Measurements from ENCODE around the gene SEMA6A. TPM values are rescaled to one million over a fixed set of nuclear protein-coding genes. Genes with fewer than 3 reads are reported as not detected.

The SEMA6A gene
- total RNA-seq, 1 experiment from 2014 or later, result 2.1 TPM

DNA sequence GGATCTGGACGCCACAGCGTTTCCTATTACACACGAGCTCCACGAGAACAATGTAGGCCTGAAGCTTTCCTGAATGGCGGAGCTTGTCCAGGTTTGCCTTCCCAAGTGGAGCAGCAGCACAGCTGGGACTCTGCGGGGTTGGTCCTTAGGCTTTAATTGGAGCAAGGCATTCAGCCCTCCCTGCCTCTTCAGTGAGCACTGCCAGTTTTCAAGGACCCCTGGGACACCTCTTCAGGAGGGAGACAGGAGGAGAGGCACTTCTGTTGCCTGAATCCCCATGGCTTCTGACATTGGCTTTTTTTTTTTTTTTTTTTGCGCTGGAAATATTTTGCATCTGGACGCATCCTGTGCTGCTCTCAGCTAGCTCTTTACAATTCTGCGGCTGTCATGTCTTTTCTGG lies 179.4 kb downstream of the SEMA6A start:
- no peaks in the 10 kb centered on the region for H3K27me3 Mint-ChIP-seq (ENCODE audit: insufficient read depth, unreplicated experiment)
- POLR2A ChIA-PET, result no interaction called here
- CTCF ChIA-PET, result no interaction called here

DNA sequence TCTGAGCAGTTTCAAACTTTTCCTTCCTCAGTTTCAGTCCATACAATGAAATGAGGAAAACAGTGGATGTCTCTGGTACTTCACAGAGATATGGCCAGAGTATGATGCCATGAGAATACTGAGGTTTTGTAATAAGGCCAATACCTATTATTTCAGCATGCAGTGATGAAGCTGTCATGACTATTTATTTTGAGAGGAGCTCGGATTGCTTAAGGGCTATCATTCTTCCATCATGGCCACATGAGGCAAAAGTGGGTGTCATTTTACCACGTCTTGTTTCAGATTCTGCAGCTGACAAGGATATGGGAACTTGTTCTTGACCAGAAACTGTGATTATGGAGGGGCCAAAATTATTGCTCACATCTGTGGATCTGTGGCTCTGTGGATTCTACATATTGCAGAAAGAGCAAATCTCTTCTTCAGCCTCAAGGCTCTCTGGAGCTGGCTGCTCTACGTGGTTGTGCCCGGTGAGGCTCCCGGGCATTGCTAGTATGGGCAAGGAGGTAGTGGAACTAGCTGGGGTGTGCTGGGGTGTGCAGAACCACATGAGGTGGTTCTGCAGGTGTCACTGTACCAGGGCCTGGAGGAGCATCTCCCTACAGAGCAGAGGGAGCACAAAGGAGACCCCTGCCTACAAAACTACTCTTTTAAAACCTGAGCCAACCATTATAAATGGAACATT lies 180.3 kb downstream of the SEMA6A start:
- TF ChIP-seq, protein P1, sequence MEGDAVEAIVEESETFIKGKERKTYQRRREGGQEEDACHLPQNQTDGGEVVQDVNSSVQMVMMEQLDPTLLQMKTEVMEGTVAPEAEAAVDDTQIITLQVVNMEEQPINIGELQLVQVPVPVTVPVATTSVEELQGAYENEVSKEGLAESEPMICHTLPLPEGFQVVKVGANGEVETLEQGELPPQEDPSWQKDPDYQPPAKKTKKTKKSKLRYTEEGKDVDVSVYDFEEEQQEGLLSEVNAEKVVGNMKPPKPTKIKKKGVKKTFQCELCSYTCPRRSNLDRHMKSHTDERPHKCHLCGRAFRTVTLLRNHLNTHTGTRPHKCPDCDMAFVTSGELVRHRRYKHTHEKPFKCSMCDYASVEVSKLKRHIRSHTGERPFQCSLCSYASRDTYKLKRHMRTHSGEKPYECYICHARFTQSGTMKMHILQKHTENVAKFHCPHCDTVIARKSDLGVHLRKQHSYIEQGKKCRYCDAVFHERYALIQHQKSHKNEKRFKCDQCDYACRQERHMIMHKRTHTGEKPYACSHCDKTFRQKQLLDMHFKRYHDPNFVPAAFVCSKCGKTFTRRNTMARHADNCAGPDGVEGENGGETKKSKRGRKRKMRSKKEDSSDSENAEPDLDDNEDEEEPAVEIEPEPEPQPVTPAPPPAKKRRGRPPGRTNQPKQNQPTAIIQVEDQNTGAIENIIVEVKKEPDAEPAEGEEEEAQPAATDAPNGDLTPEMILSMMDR (IDR thresholded peaks at IDR 0.05; ENCODE audit: unreplicated experiment), result no peak
- CTCF ChIA-PET, result no interaction called here
- intact Hi-C loops (cut with micrococcal nuclease), result no loop called here
- peak; percentile 5 for DNase-seq (ENCODE audit: unreplicated experiment)
- POLR2A ChIA-PET, result no interaction called here
- no peaks in the 10 kb centered on the region for H3K9me3 Mint-ChIP-seq (ENCODE audit: unreplicated experiment)
- H3K27ac Mint-ChIP-seq (ENCODE audit: low read depth, unreplicated experiment), result no peak overlapping the region
- no peaks in the 10 kb centered on the region for H3K27me3 Mint-ChIP-seq (ENCODE audit: insufficient read depth, unreplicated experiment)
- H3K4me1 Mint-ChIP-seq (ENCODE audit: insufficient read depth, unreplicated experiment), result no peaks in the 10 kb centered on the region
- BruUV-seq (replicated peaks), result no TSS peak
- no peaks in the 10 kb centered on the region for H3K36me3 Mint-ChIP-seq (ENCODE audit: insufficient read depth, unreplicated experiment)
- no peak overlapping the region for H3K4me3 Mint-ChIP-seq (ENCODE audit: unreplicated experiment)

More for the DNA sequence above, 179.4 kb downstream of the SEMA6A start:
- intact Hi-C loops (cut with micrococcal nuclease), result no loop called here
- H3K4me3 Mint-ChIP-seq (ENCODE audit: unreplicated experiment), result no peak overlapping the region
- no peak for DNase-seq (ENCODE audit: unreplicated experiment)
- BruUV-seq (replicated peaks), result no TSS peak
- TF ChIP-seq, protein P1 (IDR thresholded peaks at IDR 0.05; ENCODE audit: unreplicated experiment), result no peak
- no peaks in the 10 kb centered on the region for H3K36me3 Mint-ChIP-seq (ENCODE audit: insufficient read depth, unreplicated experiment)
- no peaks in the 10 kb centered on the region for H3K4me1 Mint-ChIP-seq (ENCODE audit: insufficient read depth, unreplicated experiment)
- H3K9me3 Mint-ChIP-seq (ENCODE audit: unreplicated experiment), result no peaks in the 10 kb centered on the region
- no peak overlapping the region for H3K27ac Mint-ChIP-seq (ENCODE audit: low read depth, unreplicated experiment)

All from MCF 10A (cell line).